ENCODE measurements around the gene PMM1. TPM values are rescaled to one million over a fixed set of nuclear protein-coding genes. Genes with fewer than 3 reads are reported as not detected.

Gene PMM1
- total RNA-seq, 1 donor, result 15.6 TPM

DNA sequence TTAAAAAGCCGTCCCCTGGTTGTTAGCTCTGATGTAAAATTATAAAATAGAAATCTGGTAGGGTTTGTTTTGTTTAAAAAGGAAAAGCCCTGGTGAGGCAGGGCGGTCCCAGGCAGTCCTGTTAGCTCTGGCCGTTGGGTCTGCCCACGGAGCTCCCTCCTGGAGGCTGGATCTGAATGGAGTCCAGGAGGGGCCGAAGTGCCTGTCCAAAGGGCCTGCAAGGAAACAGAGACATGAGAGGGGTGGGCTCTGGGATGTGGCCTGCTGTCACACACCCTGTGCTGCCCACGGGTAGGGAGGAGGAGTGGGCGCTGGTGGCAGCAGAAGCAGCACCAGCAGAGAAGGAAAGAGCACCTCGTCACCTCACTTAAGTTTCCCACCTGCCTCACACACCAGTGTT lies 11.3 kb upstream of the PMM1 start:
- H3K79me2 ChIP-seq (ENCODE audit: insufficient read depth, low read length), result no peaks in the 10 kb centered on the region
- no peaks in the 10 kb centered on the region for H3K27me3 ChIP-seq (ENCODE audit: insufficient read depth, low read length)
- DNase-seq (ENCODE audit: insufficient read length, low spot score, missing footprints), result peak; percentile 41
- no peak overlapping the region for H3K4me2 ChIP-seq (ENCODE audit: insufficient read depth, low read length)
- peaks cover 16% of the 10 kb centered on the region for H3K4me1 ChIP-seq (ENCODE audit: insufficient read depth, low read length)
- TF ChIP-seq, protein P1, sequence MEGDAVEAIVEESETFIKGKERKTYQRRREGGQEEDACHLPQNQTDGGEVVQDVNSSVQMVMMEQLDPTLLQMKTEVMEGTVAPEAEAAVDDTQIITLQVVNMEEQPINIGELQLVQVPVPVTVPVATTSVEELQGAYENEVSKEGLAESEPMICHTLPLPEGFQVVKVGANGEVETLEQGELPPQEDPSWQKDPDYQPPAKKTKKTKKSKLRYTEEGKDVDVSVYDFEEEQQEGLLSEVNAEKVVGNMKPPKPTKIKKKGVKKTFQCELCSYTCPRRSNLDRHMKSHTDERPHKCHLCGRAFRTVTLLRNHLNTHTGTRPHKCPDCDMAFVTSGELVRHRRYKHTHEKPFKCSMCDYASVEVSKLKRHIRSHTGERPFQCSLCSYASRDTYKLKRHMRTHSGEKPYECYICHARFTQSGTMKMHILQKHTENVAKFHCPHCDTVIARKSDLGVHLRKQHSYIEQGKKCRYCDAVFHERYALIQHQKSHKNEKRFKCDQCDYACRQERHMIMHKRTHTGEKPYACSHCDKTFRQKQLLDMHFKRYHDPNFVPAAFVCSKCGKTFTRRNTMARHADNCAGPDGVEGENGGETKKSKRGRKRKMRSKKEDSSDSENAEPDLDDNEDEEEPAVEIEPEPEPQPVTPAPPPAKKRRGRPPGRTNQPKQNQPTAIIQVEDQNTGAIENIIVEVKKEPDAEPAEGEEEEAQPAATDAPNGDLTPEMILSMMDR (IDR thresholded peaks at IDR 0.05; ENCODE audit: extremely low read depth, low read depth, low read length), result no peak
- peaks cover 58% of the 10 kb centered on the region for H3K36me3 ChIP-seq (ENCODE audit: insufficient read depth, low read length)
- no peak overlapping the region for H2AFZ ChIP-seq (ENCODE audit: low read length)
- H3K4me3 ChIP-seq (ENCODE audit: insufficient read depth, low read length), result no peak overlapping the region
- H3K9me3 ChIP-seq (ENCODE audit: low read depth, low read length), result no peaks in the 10 kb centered on the region
- H3K27ac ChIP-seq (ENCODE audit: low read depth, low read length), result no peak overlapping the region
- peaks cover 4% of the 10 kb centered on the region for H4K20me1 ChIP-seq (ENCODE audit: insufficient read depth, low read length)

DNA sequence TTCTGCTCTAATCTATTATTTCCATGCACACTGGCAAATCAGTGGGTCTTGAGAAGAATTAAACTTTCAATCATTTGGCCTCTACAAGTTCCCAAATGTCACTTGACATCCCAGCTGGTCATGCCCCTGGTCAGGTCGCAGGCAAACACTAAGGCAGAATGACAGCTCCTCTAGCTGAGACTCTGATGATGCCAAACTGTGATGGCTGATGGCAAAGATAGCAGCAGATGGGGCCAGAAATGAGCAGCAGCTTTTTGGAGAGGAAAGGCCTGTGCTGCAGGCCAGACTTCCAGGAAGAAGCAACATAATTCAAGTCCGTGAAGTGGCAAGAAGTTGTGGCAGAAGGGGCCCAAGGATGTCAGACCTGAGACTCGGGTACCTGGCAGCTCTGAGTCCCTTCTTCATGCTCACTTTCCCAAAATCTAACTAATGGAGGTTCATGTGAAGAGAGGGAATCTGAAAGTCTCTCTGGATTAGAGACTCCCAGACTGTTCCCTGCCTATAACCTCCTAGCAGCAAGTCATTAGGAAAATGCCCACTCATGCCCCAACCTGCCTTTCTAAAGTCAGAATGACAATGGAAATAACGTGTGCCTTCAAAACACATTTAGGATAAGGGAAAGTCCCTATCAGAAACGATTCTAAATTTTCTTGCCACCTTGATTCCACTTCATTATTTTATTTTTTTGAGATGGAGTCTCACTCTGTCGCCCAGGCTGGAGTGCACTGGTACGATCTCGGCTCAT lies 9.4 kb upstream of the PMM1 start:
- no peak overlapping the region for H2AFZ ChIP-seq (ENCODE audit: low read length)
- peak overlapping the region; percentile 73 for H3K27ac ChIP-seq (ENCODE audit: low read depth, low read length)
- H3K27me3 ChIP-seq (ENCODE audit: insufficient read depth, low read length), result no peaks in the 10 kb centered on the region

DNA sequence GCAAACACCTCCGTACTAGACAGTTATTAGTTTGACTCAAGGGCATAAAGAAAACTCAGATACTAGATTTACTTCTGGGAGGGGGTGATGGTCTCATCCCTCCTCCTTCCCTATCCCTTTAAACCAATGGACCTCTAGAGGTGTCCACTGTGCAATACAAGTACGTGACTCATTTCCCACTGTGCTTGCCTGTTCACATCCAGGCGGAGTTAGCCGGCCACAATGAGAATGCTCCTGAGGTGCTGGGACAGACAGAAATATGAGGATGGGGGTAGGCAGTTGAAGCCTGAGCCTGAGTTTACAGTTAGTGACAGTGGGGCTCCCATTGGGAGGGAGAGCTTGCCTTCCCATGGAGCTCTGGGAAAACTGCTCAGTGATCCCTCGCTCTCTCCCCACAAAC lies 8.4 kb upstream of the PMM1 start:
- Histone ChIP-seq H3K4me3 (ENCODE audit: insufficient read depth, low read length) (no peak overlapping the region), H3K27ac (ENCODE audit: low read depth, low read length) (peak overlapping the region; percentile 73), H3K79me2 (ENCODE audit: insufficient read depth, low read length) (no peaks in the 10 kb centered on the region), H3K4me1 (ENCODE audit: insufficient read depth, low read length) (peaks cover 16% of the 10 kb centered on the region), H4K20me1 (ENCODE audit: insufficient read depth, low read length) (peaks cover 4% of the 10 kb centered on the region), H2AFZ (ENCODE audit: low read length) (peak overlapping the region; percentile 33), H3K27me3 (ENCODE audit: insufficient read depth, low read length) (no peaks in the 10 kb centered on the region), H3K36me3 (ENCODE audit: insufficient read depth, low read length) (peaks cover 35% of the 10 kb centered on the region), H3K9me3 (ENCODE audit: low read depth, low read length) (no peaks in the 10 kb centered on the region), H3K4me2 (ENCODE audit: insufficient read depth, low read length) (peak overlapping the region; percentile 56)
- peak; percentile 99 for DNase-seq (ENCODE audit: insufficient read length, low spot score, missing footprints)
- TF ChIP-seq, protein P1 (IDR thresholded peaks at IDR 0.05; ENCODE audit: extremely low read depth, low read depth, low read length), result no peak

More for the DNA sequence above, 9.4 kb upstream of the PMM1 start:
- Histone ChIP-seq H3K4me1 (ENCODE audit: insufficient read depth, low read length) (peaks cover 16% of the 10 kb centered on the region), H3K79me2 (ENCODE audit: insufficient read depth, low read length) (no peaks in the 10 kb centered on the region), H3K36me3 (ENCODE audit: insufficient read depth, low read length) (peaks cover 45% of the 10 kb centered on the region), H4K20me1 (ENCODE audit: insufficient read depth, low read length) (peaks cover 4% of the 10 kb centered on the region), H3K4me2 (ENCODE audit: insufficient read depth, low read length) (no peak overlapping the region), H3K9me3 (ENCODE audit: low read depth, low read length) (no peaks in the 10 kb centered on the region), H3K4me3 (ENCODE audit: insufficient read depth, low read length) (no peak overlapping the region)
- TF ChIP-seq, protein P1 (IDR thresholded peaks at IDR 0.05; ENCODE audit: extremely low read depth, low read depth, low read length), result no peak
- DNase-seq (ENCODE audit: insufficient read length, low spot score, missing footprints), result no peak

DNA sequence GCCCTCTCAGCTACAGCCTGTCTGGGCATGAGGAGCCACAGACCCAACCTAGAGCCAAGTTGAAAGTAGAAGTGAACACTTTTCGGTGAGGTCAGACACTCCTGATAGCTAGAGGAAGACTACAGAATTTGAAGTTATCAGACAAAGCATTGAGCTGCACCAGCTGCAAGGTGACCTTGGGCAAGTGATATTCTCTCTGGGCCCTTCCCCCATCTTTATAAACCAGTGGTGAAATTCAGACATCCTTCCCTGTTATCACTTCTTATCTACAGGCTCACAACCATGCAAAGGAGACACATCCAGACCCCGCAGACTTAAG lies 8.0 kb upstream of the PMM1 start:
- Histone ChIP-seq H3K4me2 (ENCODE audit: insufficient read depth, low read length) (peak overlapping the region; percentile 17), H4K20me1 (ENCODE audit: insufficient read depth, low read length) (peaks cover 4% of the 10 kb centered on the region)

More for the DNA sequence above, 8.0 kb upstream of the PMM1 start:
- Histone ChIP-seq H3K36me3 (ENCODE audit: insufficient read depth, low read length) (peaks cover 31% of the 10 kb centered on the region), H3K4me3 (ENCODE audit: insufficient read depth, low read length) (no peak overlapping the region), H3K4me1 (ENCODE audit: insufficient read depth, low read length) (peaks cover 16% of the 10 kb centered on the region), H2AFZ (ENCODE audit: low read length) (no peak overlapping the region), H3K27ac (ENCODE audit: low read depth, low read length) (peak overlapping the region; percentile 43), H3K79me2 (ENCODE audit: insufficient read depth, low read length) (no peaks in the 10 kb centered on the region), H3K27me3 (ENCODE audit: insufficient read depth, low read length) (no peaks in the 10 kb centered on the region), H3K9me3 (ENCODE audit: low read depth, low read length) (no peaks in the 10 kb centered on the region)
- TF ChIP-seq, protein P1 (IDR thresholded peaks at IDR 0.05; ENCODE audit: extremely low read depth, low read depth, low read length), result no peak
- DNase-seq (ENCODE audit: insufficient read length, low spot score, missing footprints), result no peak

All from osteoblast (primary cell).